HepG2 (cell line): ENCODE data around the gene UBL3. TPM values are rescaled to one million over a fixed set of nuclear protein-coding genes. Genes with fewer than 3 reads are reported as not detected.

ENCODE experiments used
- ATAC-seq: fragments of 200-7000 bp; cut with Tn5 transposase; 3 replicates; pipeline ENCODE4 v1.9.1; 2020; ENCODE audit warnings: mild to moderate bottlenecking, moderate library complexity
- BruUV-seq: library from RNA; stranded (reverse); fragments of 400-500 nt; replicated peaks from 2 replicates; lab custom pipeline; 2021; lab: Mats Ljungman, UMichigan
- CTCF ChIA-PET: fragments of 300-600 bp; formaldehyde crosslinking; extraction: SDS; loops from one replicate; lab custom pipeline; 2021; ENCODE audit warnings: low total read pairs, inconsistent platforms, low intra/inter-chr PET ratio; lab: Yijun Ruan, JAX
- POLR2A ChIA-PET: fragments of 350-600 bp; sonication (Branson Sonifier 250); formaldehyde crosslinking; loops from one replicate; lab custom pipeline; 2020; ENCODE audit warnings: antibody characterized with exemption, inconsistent platforms; lab: Yijun Ruan, JAX
- DNase-seq: peaks from one replicate; pipeline ENCODE4 v3.0.0-alpha.2; 2015; ENCODE audit warnings: low spot score
- FAIRE-seq: peaks from 3 replicates; lab custom pipeline; 2011; peaks lifted over from hg19 to GRCh38; lab: Jason Lieb, UNC
- H2AFZ ChIP-seq: one replicate; pipeline ENCODE4 v1.6.1; 2011; ENCODE audit warnings: low read length, inconsistent platforms
- H3K27ac ChIP-seq: fragments of 300-600 bp; 3 replicates; pipeline ENCODE4 v1.8.0; 2011; ENCODE audit warnings: mixed run types, mild to moderate bottlenecking, mixed read lengths, low read length, inconsistent platforms; ENCODE audit not compliant: insufficient read depth; ENCODE audit errors: extremely low read length
- H3K27me3 ChIP-seq, 2 experiments: fragments of 200-600 bp in 1 of 2; 2 replicates in 1 of 2; 3 replicates in 1 of 2; pipeline versions ENCODE4 v1.6.0 to v1.8.0; 2011; ENCODE audit warnings: low read length in 2 of 2, mild to moderate bottlenecking in 2 of 2, moderate library complexity in 2 of 2, inconsistent platforms in 1 of 2; ENCODE audit not compliant: insufficient read depth in 2 of 2, control insufficient read depth in 1 of 2
- H3K36me3 ChIP-seq, 2 experiments: fragments of 200-600 bp in 1 of 2; replicated peaks in 1 of 2; 2 replicates in 1 of 2; 3 replicates in 1 of 2; pipeline versions ENCODE4 v1.5.1 to v1.8.0; 2011; ENCODE audit warnings: low read length in 2 of 2, inconsistent platforms in 1 of 2; ENCODE audit not compliant: insufficient read depth in 2 of 2, control insufficient read depth in 1 of 2
- H3K4me1 ChIP-seq: 2 replicates; pipeline ENCODE4 v1.5.1; 2012; ENCODE audit warnings: low read length, inconsistent platforms; ENCODE audit not compliant: insufficient read depth
- H3K4me2 ChIP-seq: 2 replicates; pipeline ENCODE4 v1.6.0; 2011; ENCODE audit warnings: low read depth, low read length, inconsistent platforms
- H3K4me3 ChIP-seq, 3 experiments: fragments of 200-600 bp in 1 of 3; sonication (generic), shearing (Covaris generic) in 1 of 3; replicated peaks in 1 of 3; 2 replicates each; pipeline ENCODE4 v1.5.1; 2011 to 2016; ENCODE audit warnings: low read length in 3 of 3, inconsistent platforms in 2 of 3, low read depth in 2 of 3, mild to moderate bottlenecking in 2 of 3, control low read depth in 1 of 3, mixed read lengths in 1 of 3; ENCODE audit not compliant: insufficient read depth in 1 of 3
- H3K79me2 ChIP-seq: one replicate; pipeline ENCODE4 v1.6.1; 2011; ENCODE audit warnings: low read length, inconsistent platforms; ENCODE audit not compliant: insufficient read depth
- H3K9ac ChIP-seq: 2 replicates; pipeline ENCODE4 v1.6.0; 2011; ENCODE audit warnings: mild to moderate bottlenecking, low read depth, low read length, inconsistent platforms; ENCODE audit not compliant: insufficient read depth
- H3K9me3 ChIP-seq: 2 replicates; pipeline ENCODE4 v1.5.1; 2012; ENCODE audit warnings: mild to moderate bottlenecking, low read length
- H4K20me1 ChIP-seq: 2 replicates; pipeline ENCODE4 v1.6.0; 2011; ENCODE audit warnings: inconsistent platforms, mild to moderate bottlenecking, low read length, moderate library complexity; ENCODE audit not compliant: insufficient read depth
- ARNT ChIP-seq: fragments of 450-650 bp; IDR thresholded peaks from 2 replicates; pipeline ENCODE4 v1.6.1; 2017
- MAFK ChIP-seq, 2 experiments: IDR thresholded peaks in 1 of 2; conservative IDR thresholded peaks in 1 of 2; 2 replicates each; pipeline ENCODE4 v1.6.1; 2011; ENCODE audit warnings: improper control_type of control experiment in 2 of 2, low read length in 2 of 2
- MTA1 ChIP-seq: sonication (generic); formaldehyde crosslinking; IDR thresholded peaks from 2 replicates; pipeline ENCODE4 v1.4.0; 2020; ENCODE audit warnings: missing genetic modification reagents, mild to moderate bottlenecking, borderline replicate concordance
- SMAD9 ChIP-seq: sonication (generic); formaldehyde crosslinking; IDR thresholded peaks from 2 replicates; pipeline ENCODE4 v1.5.1; 2020; ENCODE audit warnings: mild to moderate bottlenecking, missing genetic modification reagents
- STAT5B ChIP-seq: sonication (generic); formaldehyde crosslinking; IDR thresholded peaks from 2 replicates; pipeline ENCODE4 v1.4.0; 2020; ENCODE audit warnings: missing genetic modification reagents
- WGBS: methylation state at CpG from one replicate; pipeline ENCODE4 v1.1.6; 2017; ENCODE audit warnings: low lambda C conversion rate; 5-methylcytosine and 5-hydroxymethylcytosine counted together
- in situ Hi-C: cut with HindIII; loops from 2 replicates; pipeline ENCODE4 v1.10.0; 2017; ENCODE audit warnings: low pct_unique_long_range_greater_than_20kb; ENCODE audit not compliant: extremely low pct_ligation_motif_present
- intact Hi-C: fragments of 100-400 bp; cut with micrococcal nuclease; formaldehyde crosslinking; loops from one replicate; pipeline ENCODE4 v1.10.0; 2022; ENCODE audit not compliant: unreplicated experiment
- polyA plus RNA-seq, 8 experiments: library from polyadenylated mRNA; depleted of rRNA in 3 of 8; stranded (reverse) in 7 of 8; unstranded in 1 of 8; fragments of >200 nt; fragmentation: Illumina TruSeq in 4 of 8; extraction: Trizol in 4 of 8; gene quantifications; 2 replicates each; pipeline versions ENCODE4 v1.2.1 to v1.2.3, GENCODE V29; 2011 to 2016; ENCODE audit warnings: low read depth in 4 of 8, missing spikeins in 1 of 8, mixed read lengths in 1 of 8; ENCODE audit not compliant: insufficient read depth in 1 of 8
- total RNA-seq, 5 experiments: library from RNA; depleted of rRNA; stranded (reverse); fragments of >200 nt; fragmentation: Illumina TruSeq; extraction: Trizol; gene quantifications; 2 replicates each; pipeline ENCODE4 v1.2.3, GENCODE V29; 2016; ENCODE audit warnings: low read depth in 1 of 5
- TF ChIP-seq, protein P1 (sequence below): sonication (generic); formaldehyde crosslinking; IDR thresholded peaks from 2 replicates; pipeline ENCODE4 v1.5.1; 2020; ENCODE audit warnings: mild to moderate bottlenecking, moderate library complexity, missing genetic modification reagents
- TF ChIP-seq, protein P2 (sequence below): sonication (generic); formaldehyde crosslinking; IDR thresholded peaks from 2 replicates; pipeline ENCODE4 v1.4.0; 2020; ENCODE audit warnings: missing genetic modification reagents, borderline replicate concordance

Gene UBL3
- total and polyA plus RNA-seq, 2 of the 13 experiments (the other 11 are each of a cell fraction or from before 2014, with no cell fraction given): 7.4 to 9.6 TPM

DNA sequence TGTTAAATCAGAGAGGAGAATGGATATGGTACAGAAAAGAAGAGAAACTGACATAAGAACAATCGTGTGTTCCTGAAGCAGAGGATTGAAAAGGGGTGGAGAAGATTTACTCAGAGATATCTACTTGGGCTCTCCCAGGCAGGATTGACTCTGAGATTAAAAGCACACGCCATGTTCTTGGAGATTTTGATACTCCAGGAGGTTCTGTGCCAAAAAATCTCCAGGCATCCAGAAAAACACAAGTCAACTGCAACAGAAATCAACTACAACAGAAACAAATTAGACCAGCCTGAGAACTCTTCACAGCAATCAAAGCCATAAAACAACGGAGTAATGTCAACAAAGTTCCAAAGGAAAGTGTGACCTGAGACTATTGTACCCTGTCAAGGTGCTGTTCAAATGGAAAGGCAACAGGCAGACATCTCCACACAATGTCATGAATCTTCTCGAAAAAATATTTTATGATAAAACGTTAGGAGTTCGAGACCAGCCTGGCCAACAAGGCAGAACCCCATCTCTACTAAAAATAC is 104.2 kb downstream of the UBL3 start (continued):
- TF ChIP-seq, protein P1, sequence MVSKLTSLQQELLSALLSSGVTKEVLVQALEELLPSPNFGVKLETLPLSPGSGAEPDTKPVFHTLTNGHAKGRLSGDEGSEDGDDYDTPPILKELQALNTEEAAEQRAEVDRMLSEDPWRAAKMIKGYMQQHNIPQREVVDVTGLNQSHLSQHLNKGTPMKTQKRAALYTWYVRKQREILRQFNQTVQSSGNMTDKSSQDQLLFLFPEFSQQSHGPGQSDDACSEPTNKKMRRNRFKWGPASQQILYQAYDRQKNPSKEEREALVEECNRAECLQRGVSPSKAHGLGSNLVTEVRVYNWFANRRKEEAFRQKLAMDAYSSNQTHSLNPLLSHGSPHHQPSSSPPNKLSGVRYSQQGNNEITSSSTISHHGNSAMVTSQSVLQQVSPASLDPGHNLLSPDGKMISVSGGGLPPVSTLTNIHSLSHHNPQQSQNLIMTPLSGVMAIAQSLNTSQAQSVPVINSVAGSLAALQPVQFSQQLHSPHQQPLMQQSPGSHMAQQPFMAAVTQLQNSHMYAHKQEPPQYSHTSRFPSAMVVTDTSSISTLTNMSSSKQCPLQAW (CRISPR knock-in tag): no peak
- TF ChIP-seq SMAD9 (CRISPR knock-in tag): no peak
- TF ChIP-seq STAT5B (CRISPR knock-in tag): no peak

DNA sequence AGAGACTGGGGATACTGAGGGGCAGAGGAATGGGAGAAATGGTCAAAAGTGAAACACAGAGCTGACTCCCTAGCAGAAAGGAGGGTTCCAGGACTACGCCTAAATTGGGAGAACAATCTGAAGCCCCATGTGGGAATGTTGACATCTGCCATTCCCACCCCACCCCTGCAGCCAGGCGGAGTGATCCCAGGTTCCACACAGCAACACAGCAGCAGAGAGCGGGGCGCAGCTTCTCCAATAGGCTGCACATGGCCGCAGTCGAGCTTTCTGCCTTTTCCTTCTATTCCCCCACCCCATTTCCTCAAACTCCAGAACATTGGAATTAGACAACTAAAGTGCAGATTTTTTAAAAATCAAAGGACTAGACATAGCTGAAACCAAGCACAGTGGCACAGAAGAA is 104.7 kb downstream of the UBL3 start:
- FAIRE-seq: no peak
- POLR2A ChIA-PET: no interaction called here
- CTCF ChIA-PET: no interaction called here

More for the DNA sequence above, 104.7 kb downstream of the UBL3 start:
- BruUV-seq: no TSS peak
- Histone ChIP-seq H3K27me3 (peaks cover 0 to 3% of the 10 kb centered on the region in 2 experiments; a peak in 1 of 5 replicates), H3K4me1 (no peaks in the 10 kb centered on the region), H3K9me3 (no peaks in the 10 kb centered on the region), H3K27ac (no peak overlapping the region), H3K79me2 (no peaks in the 10 kb centered on the region), H4K20me1 (no peaks in the 10 kb centered on the region), H2AFZ (no peak overlapping the region), H3K4me2 (no peak overlapping the region), H3K9ac (no peak overlapping the region), H3K36me3 (no peaks in the 10 kb centered on the region), H3K4me3 (no peak overlapping the region)
- WGBS: 39% methylated on average over 6 of the region's 6 CpGs
- TF ChIP-seq, protein P2, sequence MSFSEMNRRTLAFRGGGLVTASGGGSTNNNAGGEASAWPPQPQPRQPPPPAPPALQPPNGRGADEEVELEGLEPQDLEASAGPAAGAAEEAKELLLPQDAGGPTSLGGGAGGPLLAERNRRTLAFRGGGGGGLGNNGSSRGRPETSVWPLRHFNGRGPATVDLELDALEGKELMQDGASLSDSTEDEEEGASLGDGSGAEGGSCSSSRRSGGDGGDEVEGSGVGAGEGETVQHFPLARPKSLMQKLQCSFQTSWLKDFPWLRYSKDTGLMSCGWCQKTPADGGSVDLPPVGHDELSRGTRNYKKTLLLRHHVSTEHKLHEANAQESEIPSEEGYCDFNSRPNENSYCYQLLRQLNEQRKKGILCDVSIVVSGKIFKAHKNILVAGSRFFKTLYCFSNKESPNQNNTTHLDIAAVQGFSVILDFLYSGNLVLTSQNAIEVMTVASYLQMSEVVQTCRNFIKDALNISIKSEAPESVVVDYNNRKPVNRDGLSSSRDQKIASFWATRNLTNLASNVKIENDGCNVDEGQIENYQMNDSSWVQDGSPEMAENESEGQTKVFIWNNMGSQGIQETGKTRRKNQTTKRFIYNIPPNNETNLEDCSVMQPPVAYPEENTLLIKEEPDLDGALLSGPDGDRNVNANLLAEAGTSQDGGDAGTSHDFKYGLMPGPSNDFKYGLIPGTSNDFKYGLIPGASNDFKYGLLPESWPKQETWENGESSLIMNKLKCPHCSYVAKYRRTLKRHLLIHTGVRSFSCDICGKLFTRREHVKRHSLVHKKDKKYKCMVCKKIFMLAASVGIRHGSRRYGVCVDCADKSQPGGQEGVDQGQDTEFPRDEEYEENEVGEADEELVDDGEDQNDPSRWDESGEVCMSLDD (CRISPR knock-in tag): no peak
- TF ChIP-seq ARNT (no peak), MTA1 (CRISPR knock-in tag) (no peak), MAFK (conservative IDR thresholded peaks at IDR 0.05 in 1 of 2, IDR thresholded peaks at IDR 0.05 in 1 of 2; ENCODE audit: low read length in 2 of 2) (no peak)
- in situ Hi-C loops: no loop called here
- ATAC-seq (no peak), DNase-seq (no peak)
- intact Hi-C loops: no loop called here
